SK-N-MC (cell line): ENCODE results near the gene CLNK.

Experiments used
- DNase-seq: peaks from one replicate; pipeline ENCODE4 v3.0.0-alpha.2; 2011; ENCODE audit warnings: low read depth, low spot score
- H3K27ac ChIP-seq: fragments of 200-600 bp; sonication (generic); 2 replicates; pipeline ENCODE4 v1.5.1; 2016; ENCODE audit warnings: mixed run types
- H3K36me3 ChIP-seq: fragments of 200-600 bp; sonication (generic); 2 replicates; pipeline ENCODE4 v1.6.1; 2017; ENCODE audit warnings: antibody characterized with exemption, low read length, mixed read lengths; ENCODE audit not compliant: insufficient read depth
- H3K4me3 ChIP-seq: fragments of 200-600 bp; sonication (generic); 2 replicates; pipeline ENCODE4 v1.5.1; 2016
- H3K9ac ChIP-seq: fragments of 200-600 bp; sonication (generic); 2 replicates; pipeline ENCODE4 v1.8.0; 2017; ENCODE audit warnings: mixed run types, mixed read lengths; ENCODE audit not compliant: insufficient read length
- H3K9me3 ChIP-seq: fragments of 200-600 bp; sonication (generic); 2 replicates; pipeline ENCODE4 v1.6.1; 2017; ENCODE audit warnings: low read depth, mild to moderate bottlenecking, antibody characterized with exemption, low read length, moderate library complexity, mixed read lengths
- EZH2 ChIP-seq: fragments of 200-600 bp; sonication (generic); IDR thresholded peaks from one replicate; pipeline ENCODE4 v1.6.1; 2017; ENCODE audit warnings: antibody characterized with exemption
- FOXP2 ChIP-seq: optimal IDR thresholded peaks from 2 replicates; pipeline ENCODE3; 2011; ENCODE audit warnings: mild to moderate bottlenecking, moderate library complexity; ENCODE audit not compliant: insufficient read depth; ENCODE audit errors: extremely low read length, control extremely low read depth
- POLR2AphosphoS5 ChIP-seq: IDR thresholded peaks from 2 replicates; pipeline ENCODE4 v1.6.1; 2012; ENCODE audit warnings: mild to moderate bottlenecking, low read depth, low read length, borderline replicate concordance

CLNK gene

GRCh38 chr4:10521424-10521823 lies 163.1 kb downstream of the CLNK start:
- no peak for DNase-seq
- no peak overlapping the region for H3K4me3 ChIP-seq
- no peak for TF ChIP-seq FOXP2
- no peaks in the 10 kb centered on the region for H3K9me3 ChIP-seq
- no peaks in the 10 kb centered on the region for H3K36me3 ChIP-seq
- H3K9ac ChIP-seq = no peak overlapping the region
- H3K27ac ChIP-seq = no peak overlapping the region

GRCh38 chr4:10509733-10510132 lies 174.8 kb downstream of the CLNK start:
- no peak overlapping the region for H3K9ac ChIP-seq
- no peak overlapping the region for H3K27ac ChIP-seq
- H3K9me3 ChIP-seq = no peaks in the 10 kb centered on the region
- DNase-seq = no peak
- TF ChIP-seq POLR2AphosphoS5 (no peak), FOXP2 (no peak), EZH2 (no peak)
- H3K36me3 ChIP-seq = no peaks in the 10 kb centered on the region
- no peak overlapping the region for H3K4me3 ChIP-seq

- TF ChIP-seq POLR2AphosphoS5 = no peak
- TF ChIP-seq EZH2 = no peak
- no peak for TF ChIP-seq FOXP2
- no peaks in the 10 kb centered on the region for H3K9me3 ChIP-seq
- DNase-seq = no peak
- H3K9ac ChIP-seq = no peak overlapping the region
- H3K27ac ChIP-seq = no peak overlapping the region
- H3K4me3 ChIP-seq = no peak overlapping the region
- H3K36me3 ChIP-seq = no peaks in the 10 kb centered on the region
These were observed 178.5 kb downstream of the CLNK start for GRCh38 chr4:10506077-10506476.

GRCh38 chr4:10504570-10505179 lies 179.9 kb downstream of the CLNK start:
- no peak overlapping the region for H3K27ac ChIP-seq
- no peak for TF ChIP-seq FOXP2
- no peak for TF ChIP-seq EZH2
- no peak for TF ChIP-seq POLR2AphosphoS5
- no peak for DNase-seq

DNA sequence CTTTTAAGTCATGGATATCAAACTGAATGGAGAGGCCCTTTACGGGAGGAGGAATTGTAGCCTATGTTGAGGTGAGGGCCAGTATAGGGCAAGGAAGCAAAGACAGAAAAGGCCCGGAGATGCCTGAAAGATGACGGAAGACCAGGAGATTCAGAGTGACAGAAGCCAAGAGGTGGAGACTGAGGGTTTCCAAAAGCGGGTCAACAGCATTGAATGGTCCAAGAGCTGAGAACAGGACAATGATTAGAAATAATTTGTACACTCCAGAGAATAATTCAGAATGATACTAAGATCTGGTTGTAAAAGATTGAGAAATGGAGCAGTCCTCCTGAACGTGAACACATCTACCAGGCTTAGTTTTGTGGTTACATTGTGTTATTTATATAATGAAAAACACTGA lies 181.9 kb downstream of the CLNK start:
- no peaks in the 10 kb centered on the region for H3K9me3 ChIP-seq
- no peak for DNase-seq
- TF ChIP-seq EZH2 (no peak), POLR2AphosphoS5 (no peak), FOXP2 (no peak)
- no peak overlapping the region for H3K9ac ChIP-seq
- no peaks in the 10 kb centered on the region for H3K36me3 ChIP-seq
- no peak overlapping the region for H3K27ac ChIP-seq
- no peak overlapping the region for H3K4me3 ChIP-seq

More at GRCh38 chr4:10504570-10505179, 179.9 kb downstream of the CLNK start:
- H3K9me3 ChIP-seq = no peaks in the 10 kb centered on the region
- H3K36me3 ChIP-seq = no peaks in the 10 kb centered on the region
- no peak overlapping the region for H3K4me3 ChIP-seq
- H3K9ac ChIP-seq = no peak overlapping the region

- H3K9ac ChIP-seq = no peak overlapping the region
- no peak overlapping the region for H3K4me3 ChIP-seq
- DNase-seq = no peak
- TF ChIP-seq FOXP2 (no peak), EZH2 (no peak), POLR2AphosphoS5 (no peak)
- H3K27ac ChIP-seq = no peak overlapping the region
- H3K36me3 ChIP-seq = no peaks in the 10 kb centered on the region
- H3K9me3 ChIP-seq = no peaks in the 10 kb centered on the region
These were observed 183.8 kb downstream of the CLNK start for GRCh38 chr4:10500776-10501175.

DNA sequence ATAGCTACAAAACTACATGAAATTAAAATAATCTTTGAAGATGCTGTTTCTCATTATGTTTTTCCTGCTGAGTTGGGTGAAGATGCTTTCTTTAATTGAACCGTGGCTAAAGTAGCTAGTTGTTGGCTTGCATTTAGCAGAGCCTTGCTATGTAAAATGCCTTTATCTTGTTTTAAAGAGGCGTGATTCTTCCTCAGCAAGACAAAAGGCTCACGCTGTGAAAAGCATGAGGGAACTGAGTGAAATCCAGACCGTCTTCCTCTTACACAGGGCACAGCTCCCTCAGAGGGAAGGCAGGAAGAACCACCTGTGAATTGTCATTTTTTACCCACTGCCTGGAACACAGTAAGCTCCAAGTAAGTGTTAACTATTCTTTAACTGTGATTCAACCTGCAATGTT lies 188.4 kb downstream of the CLNK start:
- Histone ChIP-seq H3K9ac (no peak overlapping the region), H3K27ac (no peak overlapping the region), H3K4me3 (no peak overlapping the region), H3K9me3 (no peaks in the 10 kb centered on the region), H3K36me3 (no peaks in the 10 kb centered on the region)
- TF ChIP-seq EZH2 (no peak), POLR2AphosphoS5 (no peak), FOXP2 (no peak)
- DNase-seq = no peak

- no peak for DNase-seq
- Histone ChIP-seq H3K9me3 (no peaks in the 10 kb centered on the region), H3K9ac (no peak overlapping the region), H3K27ac (no peak overlapping the region), H3K4me3 (no peak overlapping the region), H3K36me3 (no peaks in the 10 kb centered on the region)
- no peak for TF ChIP-seq EZH2
- TF ChIP-seq FOXP2 = no peak
- no peak for TF ChIP-seq POLR2AphosphoS5
These were observed 188.9 kb downstream of the CLNK start for GRCh38 chr4:10495651-10496050.

DNA sequence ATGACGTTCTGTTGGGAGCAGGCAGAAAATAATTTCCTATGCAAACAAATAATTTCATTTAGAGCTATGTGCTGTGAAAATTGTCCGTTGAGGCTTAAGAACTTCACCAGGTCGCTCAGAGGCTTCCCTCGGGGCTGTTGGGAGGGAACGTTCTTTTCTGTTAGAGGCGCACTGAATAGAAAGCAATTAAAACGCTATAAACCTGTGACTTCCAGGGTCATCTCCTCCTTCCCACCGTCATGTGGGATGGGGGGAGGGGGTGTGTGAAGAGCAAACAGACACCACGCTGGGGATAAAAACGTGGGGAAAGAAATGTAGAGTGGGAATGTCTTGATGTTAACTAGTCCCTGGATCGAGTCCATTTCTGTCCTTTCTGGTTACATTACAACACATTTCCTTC lies 192.1 kb downstream of the CLNK start:
- DNase-seq = no peak
- no peak overlapping the region for H3K9ac ChIP-seq
- no peak overlapping the region for H3K4me3 ChIP-seq
- no peaks in the 10 kb centered on the region for H3K9me3 ChIP-seq
- no peak overlapping the region for H3K27ac ChIP-seq
- H3K36me3 ChIP-seq = no peaks in the 10 kb centered on the region
- TF ChIP-seq EZH2 (no peak), POLR2AphosphoS5 (no peak), FOXP2 (no peak)
